ENCODE results near the gene GALNT2. TPM values are rescaled to one million over a fixed set of nuclear protein-coding genes. Genes with fewer than 3 reads are reported as not detected.

The GALNT2 gene
- total RNA-seq, 4 donors from 2014 or later: 47.9 to 78.6 (median 60.0) TPM

GRCh38 chr1:230166366-230167132 is 99.5 kb downstream of the GALNT2 start:
- Histone ChIP-seq H3K4me3 (no peak overlapping the region), H3K27ac (peak overlapping the region in 2 of 4 donors; percentile 36 to 90), H3K4me1 (peaks cover 0 to 83% (median 24%) of the 10 kb centered on the region in 4 donors), H3K36me3 (no peaks in the 10 kb centered on the region), H3K9me3 (no peaks in the 10 kb centered on the region), H3K27me3 (no peaks in the 10 kb centered on the region)
- DNase-seq (ENCODE audit: low spot score in 2 of 2): no peak
- 90 to 94% methylated on average over 6 of the region's 6 CpGs for whole genome bisulfite sequencing, 2 donors
- TF ChIP-seq POLR2A (IDR thresholded peaks at IDR 0.05): no peak
- TF ChIP-seq, protein P1, sequence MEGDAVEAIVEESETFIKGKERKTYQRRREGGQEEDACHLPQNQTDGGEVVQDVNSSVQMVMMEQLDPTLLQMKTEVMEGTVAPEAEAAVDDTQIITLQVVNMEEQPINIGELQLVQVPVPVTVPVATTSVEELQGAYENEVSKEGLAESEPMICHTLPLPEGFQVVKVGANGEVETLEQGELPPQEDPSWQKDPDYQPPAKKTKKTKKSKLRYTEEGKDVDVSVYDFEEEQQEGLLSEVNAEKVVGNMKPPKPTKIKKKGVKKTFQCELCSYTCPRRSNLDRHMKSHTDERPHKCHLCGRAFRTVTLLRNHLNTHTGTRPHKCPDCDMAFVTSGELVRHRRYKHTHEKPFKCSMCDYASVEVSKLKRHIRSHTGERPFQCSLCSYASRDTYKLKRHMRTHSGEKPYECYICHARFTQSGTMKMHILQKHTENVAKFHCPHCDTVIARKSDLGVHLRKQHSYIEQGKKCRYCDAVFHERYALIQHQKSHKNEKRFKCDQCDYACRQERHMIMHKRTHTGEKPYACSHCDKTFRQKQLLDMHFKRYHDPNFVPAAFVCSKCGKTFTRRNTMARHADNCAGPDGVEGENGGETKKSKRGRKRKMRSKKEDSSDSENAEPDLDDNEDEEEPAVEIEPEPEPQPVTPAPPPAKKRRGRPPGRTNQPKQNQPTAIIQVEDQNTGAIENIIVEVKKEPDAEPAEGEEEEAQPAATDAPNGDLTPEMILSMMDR (IDR thresholded peaks at IDR 0.05): no peak

DNA sequence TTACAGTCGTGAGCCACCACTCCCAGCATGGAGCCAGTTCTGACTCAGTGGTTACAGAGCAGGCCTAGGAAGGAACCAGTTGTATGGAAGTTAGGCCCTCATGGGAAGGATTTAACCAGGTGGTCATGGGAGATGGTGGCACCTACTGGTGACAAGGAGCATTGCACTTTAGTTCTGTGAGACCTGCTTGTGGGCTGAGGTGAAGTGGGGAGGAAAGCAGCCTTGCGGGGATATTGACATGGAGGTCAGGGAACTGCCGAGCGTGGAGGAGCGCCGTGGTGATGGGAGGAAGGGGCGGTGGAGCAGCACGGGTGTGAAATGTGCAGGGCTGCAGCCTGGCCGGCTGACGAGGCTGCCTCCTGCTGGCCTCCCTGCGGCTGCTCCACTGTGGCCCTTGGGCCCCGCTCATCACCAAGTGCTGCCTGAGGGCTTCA is 100.4 kb downstream of the GALNT2 start:
- WGBS, 2 donors: 84 to 86% methylated on average over 12 of the region's 12 CpGs
- TF ChIP-seq, protein P1 (IDR thresholded peaks at IDR 0.05): peak; percentile 38 to 53 (median 51)
- TF ChIP-seq EP300 (IDR thresholded peaks at IDR 0.05): no peak

GRCh38 chr1:230169454-230170152 is 102.6 kb downstream of the GALNT2 start:
- Histone ChIP-seq H3K4me3 (peak overlapping the region; percentile 1 to 44 (median 14)), H3K36me3 (no peaks in the 10 kb centered on the region), H3K4me1 (peaks cover 0 to 85% (median 20%) of the 10 kb centered on the region in 4 donors), H3K9me3 (no peaks in the 10 kb centered on the region), H3K27me3 (no peaks in the 10 kb centered on the region), H3K27ac (peak overlapping the region; percentile 69 to 90 (median 86))
- DNase-seq (ENCODE audit: low spot score in 2 of 2): no peak
- 27 to 41% methylated on average over 8 of the region's 8 CpGs for WGBS, 2 donors
- TF ChIP-seq, protein P1 (IDR thresholded peaks at IDR 0.05): no peak
- peak in 1 of 2 donors; percentile 18 for TF ChIP-seq POLR2A (IDR thresholded peaks at IDR 0.05)
- peak; percentile 42 to 73 for TF ChIP-seq EP300 (IDR thresholded peaks at IDR 0.05)

More for the DNA sequence above, 100.4 kb downstream of the GALNT2 start:
- H3K4me1 ChIP-seq: peaks cover 0 to 88% (median 27%) of the 10 kb centered on the region in 4 donors
- no peaks in the 10 kb centered on the region for H3K36me3 ChIP-seq
- no peaks in the 10 kb centered on the region for H3K9me3 ChIP-seq
- peak overlapping the region in 2 of 4 donors; percentile 83 to 90 for H3K27ac ChIP-seq
- no peak overlapping the region for H3K4me3 ChIP-seq
- no peak for DNase-seq (ENCODE audit: low spot score in 2 of 2)
- no peaks in the 10 kb centered on the region for H3K27me3 ChIP-seq

DNA sequence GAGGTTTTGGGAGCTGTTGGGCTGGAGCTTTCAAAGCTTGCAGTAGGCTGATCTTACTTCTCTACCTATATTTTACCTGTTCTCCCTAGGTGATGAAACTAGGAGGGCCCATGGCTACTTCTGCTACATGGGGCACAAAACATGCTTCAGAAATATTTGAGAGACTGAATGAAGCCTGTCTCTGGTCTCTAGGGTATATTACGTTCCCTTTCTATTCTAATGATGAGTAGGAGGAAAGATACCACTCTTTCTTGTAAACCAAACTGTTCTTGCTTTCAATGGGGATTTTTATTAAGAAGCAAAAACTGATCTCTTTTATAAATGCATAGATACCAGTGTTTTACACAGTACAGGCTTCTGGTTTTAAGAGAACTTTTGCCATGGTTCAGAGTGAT is 103.1 kb downstream of the GALNT2 start:
- Histone ChIP-seq H3K27ac (peak overlapping the region; percentile 69 to 90 (median 86)), H3K9me3 (no peaks in the 10 kb centered on the region), H3K27me3 (no peaks in the 10 kb centered on the region), H3K4me3 (peak overlapping the region; percentile 1 to 44 (median 14)), H3K36me3 (no peaks in the 10 kb centered on the region), H3K4me1 (peaks cover 0 to 86% (median 24%) of the 10 kb centered on the region in 4 donors)
- DNase-seq (ENCODE audit: low spot score in 2 of 2): no peak
- 33 to 34% methylated on average over 1 of the region's 1 CpG for WGBS, 2 donors
- TF ChIP-seq POLR2A (IDR thresholded peaks at IDR 0.05): no peak
- no peak for TF ChIP-seq EP300 (IDR thresholded peaks at IDR 0.05)
- TF ChIP-seq, protein P1 (IDR thresholded peaks at IDR 0.05): no peak

- peaks cover 0 to 84% (median 24%) of the 10 kb centered on the region in 4 donors for H3K4me1 ChIP-seq
- no peak for DNase-seq (ENCODE audit: low spot score in 2 of 2)
- no peaks in the 10 kb centered on the region for H3K9me3 ChIP-seq
- WGBS, 2 donors: 76 to 83% methylated on average over 2 of the region's 2 CpGs
- no peaks in the 10 kb centered on the region for H3K36me3 ChIP-seq
- no peaks in the 10 kb centered on the region for H3K27me3 ChIP-seq
- peak overlapping the region; percentile 69 to 90 (median 86) for H3K27ac ChIP-seq
- H3K4me3 ChIP-seq: no peak overlapping the region
- no peak for TF ChIP-seq EP300 (IDR thresholded peaks at IDR 0.05)
- TF ChIP-seq, protein P1 (IDR thresholded peaks at IDR 0.05): no peak
- TF ChIP-seq POLR2A (IDR thresholded peaks at IDR 0.05): no peak
Measured at GRCh38 chr1:230170622-230171021, 103.6 kb downstream of the GALNT2 start.

All from tibial nerve (tissue), 4 donors.